GM08714 (cell line): Measurements from ENCODE around the gene XYLT1.

Source experiments
- H3K4me3 ChIP-seq: fragments of 200-500 bp; sonication (Bioruptor generic); 2 replicates; pipeline ENCODE4 v1.5.1; 2014; ENCODE audit warnings: mild to moderate bottlenecking, low read length, inconsistent platforms
- ZNF274 ChIP-seq: IDR thresholded peaks from 2 replicates; pipeline ENCODE4 v1.6.1; 2012; ENCODE audit warnings: mild to moderate bottlenecking, low read depth, low read length

The XYLT1 gene

DNA sequence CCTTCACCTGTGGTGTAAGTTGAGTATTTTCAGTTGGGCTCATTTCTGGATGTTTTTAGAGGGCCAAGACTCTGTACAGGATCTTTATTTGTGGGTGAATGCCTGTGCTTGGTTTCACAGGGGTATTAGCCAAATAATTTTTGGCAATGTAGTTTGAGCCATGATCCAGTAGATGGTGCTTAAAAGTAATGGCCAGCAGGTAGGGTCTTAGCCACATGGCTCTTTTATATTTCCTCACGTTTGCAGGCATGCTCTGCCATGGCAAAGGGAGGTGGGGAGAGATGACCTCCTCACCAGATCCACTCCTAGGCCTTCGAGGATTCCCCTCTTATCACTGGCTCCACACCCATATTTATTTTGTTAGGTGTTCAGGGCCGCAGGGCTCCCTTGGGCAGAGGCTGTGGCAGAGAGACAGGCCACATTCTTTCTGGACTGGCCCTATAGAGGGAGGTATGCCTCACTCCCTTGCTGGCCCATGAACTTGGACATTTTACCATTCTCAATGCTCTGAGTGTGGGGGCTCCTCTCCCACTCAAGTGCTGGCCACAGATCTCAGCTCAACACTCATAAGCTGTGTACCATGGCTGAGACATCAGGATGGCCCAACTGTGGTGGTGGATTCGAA lies 417.1 kb downstream of the XYLT1 start:
- TF ChIP-seq ZNF274 = no peak
- H3K4me3 ChIP-seq = no peak overlapping the region
